K562 (cell line): Measurements from ENCODE around the gene TNFRSF13B.

ENCODE experiments used
- ARID3A ChIP-seq: IDR thresholded peaks from 2 replicates; pipeline ENCODE4 v1.6.1; 2012; ENCODE audit warnings: low read depth, low read length, improper control_type of control experiment, borderline replicate concordance
- BRCA1 ChIP-seq, 2 experiments: fragments of 450-650 bp in 1 of 2; sonication (generic) in 1 of 2; formaldehyde crosslinking in 1 of 2; IDR thresholded peaks; 2 replicates each; pipeline versions ENCODE4 v1.5.0 to v1.6.1; 2017 to 2020; ENCODE audit warnings: mild to moderate bottlenecking in 1 of 2, missing genetic modification reagents in 1 of 2
- CTCF ChIP-seq, 3 experiments: IDR thresholded peaks in 2 of 3; conservative IDR thresholded peaks in 1 of 3; 2 replicates each; pipeline ENCODE4 v1.5.1; 2011 to 2012; ENCODE audit warnings: low read length in 3 of 3, mild to moderate bottlenecking in 3 of 3, control low read depth in 2 of 3, improper control_type of control experiment in 1 of 3, inconsistent platforms in 1 of 3, low read depth in 1 of 3, mixed read lengths in 1 of 3, moderate library complexity in 1 of 3; ENCODE audit not compliant: insufficient read depth in 2 of 3
- HMG20A ChIP-seq: fragments of 450-650 bp; formaldehyde crosslinking; conservative IDR thresholded peaks from 2 replicates; pipeline ENCODE4 v1.4.0; 2020; ENCODE audit warnings: mild to moderate bottlenecking, mixed read lengths
- PHB2 ChIP-seq: fragments of 450-650 bp; IDR thresholded peaks from 2 replicates; pipeline ENCODE4 v1.6.1; 2017; ENCODE audit warnings: low read depth
- POLR2A ChIP-seq: fragments of 450-650 bp; conservative IDR thresholded peaks from 2 replicates; pipeline ENCODE4 v1.6.1; 2016
- SETDB1 ChIP-seq: IDR thresholded peaks from one replicate; pipeline ENCODE4 v1.6.1; 2012; ENCODE audit warnings: low read length, control low read depth, inconsistent platforms
- ZNF311 ChIP-seq: fragments of 250-450 bp; sonication (Bioruptor Pico); IDR thresholded peaks from 2 replicates; pipeline ENCODE4 v1.4.0; 2020; ENCODE audit warnings: mild to moderate bottlenecking, moderate library complexity

- TF ChIP-seq CTCF (IDR thresholded peaks at IDR 0.05 in 2 of 3, conservative IDR thresholded peaks at IDR 0.05 in 1 of 3; ENCODE audit: insufficient read depth in 2 of 3, low read depth in 1 of 3, low read length in 3 of 3) (no peak), BRCA1 (IDR thresholded peaks at IDR 0.05) (no peak), BRCA1 (CRISPR knock-in tag; IDR thresholded peaks at IDR 0.05) (no peak), ARID3A (no peak), POLR2A (no peak), ZNF311 (CRISPR knock-in tag) (no peak), SETDB1 (no peak), PHB2 (no peak), HMG20A (CRISPR knock-in tag) (no peak)
Measured at GRCh38 chr17:16900288-16900882, 71.5 kb downstream of the TNFRSF13B start.
